ENCODE results near the gene HECTD4.

- TF ChIP-seq, protein P1, sequence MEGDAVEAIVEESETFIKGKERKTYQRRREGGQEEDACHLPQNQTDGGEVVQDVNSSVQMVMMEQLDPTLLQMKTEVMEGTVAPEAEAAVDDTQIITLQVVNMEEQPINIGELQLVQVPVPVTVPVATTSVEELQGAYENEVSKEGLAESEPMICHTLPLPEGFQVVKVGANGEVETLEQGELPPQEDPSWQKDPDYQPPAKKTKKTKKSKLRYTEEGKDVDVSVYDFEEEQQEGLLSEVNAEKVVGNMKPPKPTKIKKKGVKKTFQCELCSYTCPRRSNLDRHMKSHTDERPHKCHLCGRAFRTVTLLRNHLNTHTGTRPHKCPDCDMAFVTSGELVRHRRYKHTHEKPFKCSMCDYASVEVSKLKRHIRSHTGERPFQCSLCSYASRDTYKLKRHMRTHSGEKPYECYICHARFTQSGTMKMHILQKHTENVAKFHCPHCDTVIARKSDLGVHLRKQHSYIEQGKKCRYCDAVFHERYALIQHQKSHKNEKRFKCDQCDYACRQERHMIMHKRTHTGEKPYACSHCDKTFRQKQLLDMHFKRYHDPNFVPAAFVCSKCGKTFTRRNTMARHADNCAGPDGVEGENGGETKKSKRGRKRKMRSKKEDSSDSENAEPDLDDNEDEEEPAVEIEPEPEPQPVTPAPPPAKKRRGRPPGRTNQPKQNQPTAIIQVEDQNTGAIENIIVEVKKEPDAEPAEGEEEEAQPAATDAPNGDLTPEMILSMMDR (conservative IDR thresholded peaks at IDR 0.05 in 1 of 2, IDR thresholded peaks at IDR 0.05 in 1 of 2; ENCODE audit: extremely low read depth in 1 of 2, insufficient read depth in 1 of 2, low read depth in 1 of 2, low read length in 2 of 2) = no peak
- no peak for TF ChIP-seq EZH2 (IDR thresholded peaks at IDR 0.05; ENCODE audit: borderline replicate concordance, low read length)
Observed at GRCh38 chr12:112299704-112300103, 82.5 kb downstream of the HECTD4 start.
